DMS53 treated with DMSO at 0.1 percent for 48 hours (cell line): Measurements from ENCODE around the gene HSDL2.
"Not testable (repeated sequence)": the region's sequence is repeated elsewhere in the genome, so short reads cannot be mapped to it uniquely, and the experiment has no call there.

Source experiments
- DNase-seq: peaks from one replicate; lab custom pipeline; 2025; ENCODE audit not compliant: unreplicated experiment; lab: John Stamatoyannopoulos, UW

The HSDL2 gene

DNA sequence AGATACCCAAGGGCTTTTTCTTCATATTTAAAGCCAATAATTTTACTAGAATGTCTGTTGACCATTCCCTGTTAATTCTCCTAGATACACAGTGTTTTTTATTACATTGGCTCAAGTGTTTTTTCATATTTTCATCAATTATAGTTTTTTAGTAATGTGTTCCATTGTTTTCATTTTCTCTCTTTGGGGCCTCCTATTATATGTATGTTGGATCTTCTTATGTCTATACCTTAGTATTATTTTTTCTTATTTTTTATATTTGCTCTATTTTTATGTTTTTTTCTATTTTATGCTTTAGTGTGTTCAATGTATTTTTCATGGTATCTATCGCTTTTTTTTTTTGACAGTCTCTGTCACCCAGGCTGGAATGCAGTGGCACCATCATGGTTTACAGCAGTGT lies 114.2 kb downstream of the HSDL2 start:
- no peak for DNase-seq

DNA sequence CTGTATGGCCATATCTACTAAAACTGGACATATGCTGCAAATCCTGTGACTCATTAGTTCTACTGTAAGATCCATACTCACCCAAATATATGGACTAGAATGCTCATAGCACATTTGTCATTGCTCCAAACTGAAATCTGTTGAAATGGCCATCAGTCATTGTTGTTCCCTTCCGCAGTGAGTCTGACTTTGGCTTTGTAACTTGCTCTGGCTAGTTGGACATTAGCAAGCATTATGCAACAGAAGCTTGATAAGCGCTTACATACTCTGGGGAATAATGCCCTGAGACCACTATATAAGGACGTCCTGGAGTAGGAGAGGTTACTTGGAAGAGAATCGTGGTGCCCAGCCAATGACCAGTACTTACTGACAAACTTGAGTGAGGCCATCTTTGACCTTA lies 115.7 kb downstream of the HSDL2 start:
- no peak for DNase-seq

GRCh38 chr9:112496074-112496722 lies 116.3 kb downstream of the HSDL2 start:
- DNase-seq, result no peak

GRCh38 chr9:112500842-112501241 lies 120.9 kb downstream of the HSDL2 start:
- no peak for DNase-seq

- no peak for DNase-seq
Measured at GRCh38 chr9:112501287-112501686, 121.4 kb downstream of the HSDL2 start.

- DNase-seq, result no peak
Measured at GRCh38 chr9:112502175-112502946, 122.5 kb downstream of the HSDL2 start.

DNA sequence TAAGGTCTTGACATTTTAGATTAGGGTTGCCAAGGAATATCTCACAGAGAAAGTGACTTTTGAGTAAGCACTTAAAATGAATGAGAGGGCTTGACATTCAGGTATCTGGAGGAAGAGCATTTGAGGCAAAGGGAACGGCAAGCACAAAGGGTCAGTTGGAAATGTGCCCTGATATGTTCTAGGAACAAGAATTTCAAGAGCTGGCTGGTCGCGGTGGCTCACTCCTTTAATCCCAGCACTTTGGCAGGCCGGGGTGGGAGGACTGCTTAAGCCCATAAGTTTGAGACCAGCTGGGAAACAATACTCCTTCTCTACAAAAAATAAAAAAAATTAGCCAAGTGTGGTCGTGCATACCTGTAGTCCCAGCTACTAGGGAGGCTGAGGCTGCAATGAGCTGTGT lies 123.3 kb downstream of the HSDL2 start:
- no peak for DNase-seq

DNA sequence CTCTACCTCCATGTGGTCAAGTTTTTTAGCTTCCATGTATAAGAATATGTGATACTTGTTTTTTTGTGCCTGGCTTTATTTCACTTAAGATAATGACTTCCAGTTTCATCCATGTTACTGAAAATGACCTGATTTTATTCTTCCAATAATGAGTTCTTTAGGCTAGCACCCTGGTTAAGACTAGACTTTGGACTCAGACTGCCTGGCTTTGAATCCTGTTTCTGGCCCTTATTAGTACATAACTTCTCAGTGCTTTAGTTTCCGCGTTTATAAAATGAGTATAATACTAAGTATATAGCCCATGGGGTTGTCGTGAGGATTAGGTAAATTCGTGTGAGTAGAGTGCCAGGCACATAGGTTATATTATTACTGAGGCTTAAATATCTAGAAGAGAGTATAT lies 125.2 kb downstream of the HSDL2 start:
- no peak for DNase-seq

GRCh38 chr9:112505607-112506006 lies 125.7 kb downstream of the HSDL2 start:
- no peak for DNase-seq

- no peak for DNase-seq
Measured at GRCh38 chr9:112506571-112506970, 126.7 kb downstream of the HSDL2 start.

GRCh38 chr9:112507001-112507680 lies 127.2 kb downstream of the HSDL2 start:
- DNase-seq, result no peak

GRCh38 chr9:112508377-112508776 lies 128.5 kb downstream of the HSDL2 start:
- DNase-seq, result no peak

DNA sequence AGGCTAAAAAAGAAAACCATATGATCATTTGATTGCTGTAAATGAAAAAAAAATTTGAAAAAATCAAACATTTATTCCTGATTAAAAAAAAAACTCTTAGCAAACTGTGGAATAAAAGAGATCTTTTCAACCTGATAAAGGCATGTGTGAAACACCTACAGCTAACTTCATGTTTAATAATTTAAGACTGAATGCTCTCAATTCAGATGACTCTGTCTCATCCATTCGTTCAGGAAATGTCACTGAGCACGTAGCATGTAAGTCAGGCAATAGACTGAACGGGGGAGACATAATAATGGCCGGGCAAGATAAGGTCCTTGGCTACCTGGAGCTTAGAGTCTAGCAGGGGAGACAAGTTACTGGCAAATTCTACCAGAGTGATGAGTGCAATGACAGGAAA lies 132.5 kb downstream of the HSDL2 start:
- not testable (repeated sequence) for DNase-seq

DNA sequence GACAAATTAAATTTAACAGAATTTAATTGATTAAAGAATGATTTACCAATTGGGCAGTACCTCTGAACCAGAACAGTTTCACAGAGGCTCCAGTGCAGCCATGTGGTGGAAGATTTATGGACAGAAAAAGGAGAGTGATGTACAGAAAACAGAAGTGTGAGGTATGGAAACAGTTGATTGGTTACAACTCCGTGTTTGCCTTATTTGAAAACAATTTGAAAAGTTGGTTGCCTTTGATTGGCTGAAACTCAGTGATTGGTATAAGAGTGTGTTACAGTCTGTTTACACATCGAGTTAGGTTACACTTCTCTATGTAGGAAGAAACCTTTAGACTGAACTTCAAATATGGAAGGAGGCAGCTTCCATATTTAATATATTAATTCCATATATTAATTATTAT lies 136.9 kb downstream of the HSDL2 start:
- DNase-seq, result no peak

GRCh38 chr9:112520069-112520468 lies 140.2 kb downstream of the HSDL2 start:
- no peak for DNase-seq

GRCh38 chr9:112520656-112521055 lies 140.7 kb downstream of the HSDL2 start:
- no peak for DNase-seq
